Ureter (tissue), 1 donor: ENCODE data around the gene ESRRG. TPM values are rescaled to one million over a fixed set of nuclear protein-coding genes. Genes with fewer than 3 reads are reported as not detected.
"Not testable (repeated sequence)": the region's sequence is repeated elsewhere in the genome, so short reads cannot be mapped to it uniquely, and the experiment has no call there.

ENCODE experiments used
- DNase-seq: peaks from one replicate; pipeline ENCODE4 v3.0.0-alpha.2; 2020; ENCODE audit warnings: low spot score
- total RNA-seq: library from RNA; stranded (reverse); gene quantifications from one replicate; pipeline ENCODE4 v1.2.4, GENCODE V29; 2023
- donor health status: DM: yes; HTN: yes; CAD: no.

ESRRG gene
- total RNA-seq, 1 donor from 2014 or later = 6.8 TPM

- no peak for DNase-seq
Observed at GRCh38 chr1:216563087-216563486, 160.1 kb downstream of the ESRRG start.

GRCh38 chr1:216562383-216562782 is 160.8 kb downstream of the ESRRG start:
- no peak for DNase-seq

- DNase-seq = no peak
Observed at GRCh38 chr1:216560527-216560926, 162.7 kb downstream of the ESRRG start.

DNA sequence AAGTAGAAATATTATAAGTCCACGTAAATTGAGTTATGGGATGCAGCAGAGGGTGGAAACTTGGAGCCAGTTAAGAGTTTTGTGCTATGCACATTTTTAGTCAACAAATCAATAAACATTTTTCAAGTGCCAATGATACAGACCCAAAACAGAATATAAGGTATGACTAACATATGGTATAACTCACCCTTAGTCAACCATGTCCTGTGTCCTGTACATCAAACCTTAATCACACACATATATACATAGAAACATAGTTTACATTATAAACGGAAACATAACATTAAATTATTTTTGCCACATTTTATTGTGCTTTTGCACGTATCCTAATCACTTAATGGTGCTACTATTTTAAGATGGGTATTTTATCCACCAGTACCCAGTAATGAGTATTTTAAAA is 163.9 kb downstream of the ESRRG start:
- no peak for DNase-seq

GRCh38 chr1:216555653-216556052 is 167.6 kb downstream of the ESRRG start:
- no peak for DNase-seq

- no peak for DNase-seq
Observed at GRCh38 chr1:216554934-216555333, 168.3 kb downstream of the ESRRG start.

GRCh38 chr1:216553766-216554165 is 169.5 kb downstream of the ESRRG start:
- no peak for DNase-seq

GRCh38 chr1:216553040-216553439 is 170.2 kb downstream of the ESRRG start:
- DNase-seq = no peak

GRCh38 chr1:216549796-216550195 is 173.4 kb downstream of the ESRRG start:
- DNase-seq = no peak

DNA sequence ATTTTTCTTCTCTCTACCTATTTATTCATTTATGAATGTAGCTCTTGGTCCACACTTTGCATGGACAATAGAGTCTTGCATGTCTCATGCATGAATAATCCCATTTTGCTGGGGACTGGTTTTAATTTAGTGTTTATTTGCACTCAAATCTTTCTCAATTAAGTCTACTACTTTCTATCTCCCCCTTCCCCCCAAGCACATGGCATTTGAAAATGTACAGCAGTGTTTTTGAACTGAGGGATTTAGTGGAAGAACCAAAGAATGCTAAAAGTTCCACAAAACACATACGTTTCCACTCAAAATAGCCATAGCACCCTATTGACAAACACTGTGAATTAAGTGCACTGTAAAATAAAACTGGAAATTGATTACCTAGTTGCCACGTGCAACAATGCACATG is 180.5 kb downstream of the ESRRG start:
- DNase-seq = no peak

DNA sequence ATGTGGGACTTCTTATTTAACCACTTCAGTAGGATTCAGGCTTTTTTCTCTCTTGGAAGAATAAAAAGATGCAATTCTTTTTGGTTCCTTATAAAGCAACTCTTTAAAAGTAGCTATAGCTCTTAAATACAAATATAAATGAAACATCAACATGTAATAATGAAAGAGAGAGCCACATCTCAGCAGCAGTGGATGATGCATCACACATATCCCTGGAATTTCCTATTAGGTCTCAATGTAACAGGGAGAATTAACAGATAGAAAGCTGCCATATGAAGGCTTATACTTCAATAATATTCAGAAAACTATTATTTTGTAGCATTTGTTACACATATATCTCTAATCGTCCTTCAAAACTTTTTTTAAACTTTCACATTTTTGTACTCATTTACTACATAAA is 181.0 kb downstream of the ESRRG start:
- no peak for DNase-seq

DNA sequence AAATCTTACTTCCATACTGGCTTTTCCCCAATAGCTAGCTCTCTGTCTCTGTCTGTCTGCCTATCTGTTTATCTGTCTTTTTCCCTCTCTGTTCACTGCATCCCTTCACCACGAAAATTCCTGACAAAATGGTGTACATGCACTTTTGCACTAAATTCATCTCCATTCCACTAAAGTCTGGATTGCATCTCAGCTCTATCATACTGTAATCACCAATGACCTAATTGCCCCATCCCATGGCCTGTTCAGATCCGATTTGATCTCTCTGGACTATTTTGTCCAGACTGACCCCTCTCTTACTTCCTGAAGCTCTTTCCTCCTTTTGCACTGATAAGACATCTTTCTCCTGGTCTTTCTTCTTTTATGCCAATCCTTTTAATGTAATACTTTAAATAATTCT is 187.5 kb downstream of the ESRRG start:
- DNase-seq = no peak

GRCh38 chr1:216535059-216535458 is 188.2 kb downstream of the ESRRG start:
- no peak for DNase-seq

- no peak for DNase-seq
Observed at GRCh38 chr1:216533776-216534175, 189.5 kb downstream of the ESRRG start.

DNA sequence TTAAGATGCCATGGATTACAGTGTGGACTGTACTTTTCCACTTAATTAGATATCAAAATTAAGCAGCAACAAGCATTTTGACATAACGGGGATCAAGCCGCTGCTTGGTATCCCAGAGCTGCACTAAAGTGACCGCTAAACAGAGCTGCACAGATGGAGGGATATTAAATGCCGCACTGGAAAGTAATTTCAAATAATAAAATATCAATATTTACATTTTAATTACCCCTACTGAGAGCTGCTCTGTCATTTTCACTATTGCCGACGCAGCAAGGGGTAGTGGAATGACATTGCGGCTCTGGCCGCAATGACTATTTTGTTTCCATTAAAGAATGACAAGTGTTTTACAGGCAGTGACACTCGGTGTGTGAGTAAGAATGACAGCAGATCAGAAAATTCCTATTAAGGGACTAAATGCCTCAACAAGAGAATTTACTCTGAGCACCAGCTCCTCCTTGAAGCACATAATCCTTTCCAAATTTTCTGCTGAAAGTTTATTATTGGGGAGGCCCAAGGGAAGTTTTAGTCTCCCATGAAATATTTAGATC is 190.9 kb downstream of the ESRRG start:
- DNase-seq = no peak

- DNase-seq = no peak
Observed at GRCh38 chr1:216531263-216532239, 191.7 kb downstream of the ESRRG start.

DNA sequence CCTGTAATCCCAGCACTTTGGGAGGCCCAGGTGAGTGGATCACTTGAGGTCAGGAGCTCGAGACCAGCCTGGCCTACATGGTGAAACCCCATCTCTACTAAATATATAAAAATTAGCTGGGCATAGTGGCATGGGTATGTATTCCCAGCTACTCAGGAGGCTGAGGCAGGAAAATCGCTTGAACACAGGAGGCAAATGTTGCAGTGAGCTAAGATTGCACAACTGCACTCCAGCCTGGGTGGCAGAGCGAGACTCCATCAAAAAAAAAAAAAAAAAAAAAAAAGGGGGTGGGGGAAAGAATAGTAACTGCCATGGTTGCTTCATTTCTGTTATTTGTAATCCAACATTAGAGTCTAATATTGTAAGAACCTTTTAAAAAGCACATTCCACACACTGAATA is 193.4 kb downstream of the ESRRG start:
- DNase-seq = not testable (repeated sequence)

- no peak for DNase-seq
Observed at GRCh38 chr1:216528816-216529215, 194.4 kb downstream of the ESRRG start.

DNA sequence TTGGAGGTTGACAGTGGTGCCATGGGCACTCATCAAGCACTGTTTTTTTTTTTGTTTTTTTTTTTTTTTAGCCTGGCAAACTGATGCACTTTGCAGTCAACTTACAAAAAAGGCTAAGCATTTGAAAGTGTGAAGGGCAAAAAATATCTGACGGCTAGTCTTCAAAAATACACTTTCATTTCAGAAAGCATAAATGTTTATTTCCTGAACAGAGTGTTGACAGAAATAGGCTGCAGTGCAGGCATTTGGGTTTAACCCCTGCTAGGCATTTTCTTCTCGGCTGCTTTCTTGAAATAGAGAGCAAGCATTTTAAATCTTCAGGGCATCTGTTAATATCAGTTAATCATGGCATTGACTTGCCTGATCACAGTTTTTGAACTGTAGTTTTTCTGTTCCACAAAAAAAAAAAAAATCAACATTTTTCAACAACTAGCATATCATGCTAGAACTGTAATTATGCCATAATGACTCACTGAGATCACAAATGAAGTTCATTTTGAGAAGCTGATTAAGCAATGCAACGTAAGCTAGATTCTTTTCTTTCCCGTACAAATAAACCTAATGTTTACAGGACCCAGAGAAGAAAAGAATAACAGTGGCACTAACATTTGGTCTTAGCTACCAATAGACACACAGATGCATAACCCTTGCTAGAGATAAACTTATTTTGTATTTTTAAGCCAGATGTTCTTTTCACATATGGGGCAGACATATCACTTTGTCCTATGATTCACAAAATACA is 199.6 kb downstream of the ESRRG start:
- DNase-seq = no peak

- DNase-seq = no peak
Observed at GRCh38 chr1:216523043-216523442, 200.2 kb downstream of the ESRRG start.

DNA sequence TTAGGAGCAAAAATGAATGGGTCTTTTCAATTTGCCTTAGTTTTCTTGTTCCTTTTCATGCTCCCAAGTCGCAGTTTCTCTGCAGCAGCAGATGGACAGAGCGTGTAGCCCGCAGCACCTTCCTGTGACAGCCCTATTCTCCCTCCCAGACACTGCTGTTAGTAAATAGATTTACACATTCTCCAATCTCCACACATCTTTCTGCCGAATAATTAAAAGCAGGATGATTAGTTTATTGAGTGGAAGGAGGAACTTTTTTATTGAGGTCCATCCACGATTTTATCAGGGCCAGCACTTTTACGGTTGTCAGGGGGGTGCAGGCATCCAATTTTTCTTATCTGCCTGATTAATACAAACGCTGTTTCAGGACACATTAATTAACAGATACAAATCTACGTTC is 201.8 kb downstream of the ESRRG start:
- DNase-seq = no peak

DNA sequence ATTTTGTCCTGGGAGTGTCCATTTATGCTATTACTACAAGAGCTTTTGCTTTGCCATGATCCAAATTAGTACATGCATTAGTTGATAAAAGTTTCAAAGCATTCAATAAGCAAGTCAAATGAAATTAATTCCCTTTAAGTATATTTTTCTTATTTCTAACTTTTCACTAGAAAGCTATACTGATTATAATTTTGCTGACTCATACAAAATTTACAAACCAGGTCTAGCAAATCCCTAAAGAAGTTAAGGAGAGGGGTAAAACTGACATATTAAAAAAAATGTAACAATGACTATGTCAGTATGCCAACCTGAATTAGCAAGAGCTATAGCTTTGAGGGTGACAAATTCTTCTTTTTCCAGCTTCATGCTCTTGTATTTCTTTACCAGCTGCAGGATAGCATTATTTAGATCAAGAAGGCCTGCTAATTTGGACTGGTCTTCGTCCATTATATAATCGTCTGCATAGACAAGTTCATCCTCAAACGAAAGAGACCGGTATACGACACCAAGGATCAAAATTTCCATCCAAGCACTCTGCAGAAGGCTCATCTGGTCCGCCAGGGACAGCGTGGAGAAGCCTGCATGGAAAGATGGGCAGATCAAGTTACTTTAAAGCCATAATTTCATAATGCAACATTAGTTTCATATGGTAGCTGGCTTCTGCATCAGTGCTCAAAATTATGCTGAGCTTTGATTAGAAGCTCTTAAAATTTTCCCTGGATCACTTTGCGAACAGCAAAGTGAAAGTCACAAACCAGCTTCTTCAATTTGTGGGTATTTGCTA is 204.2 kb downstream of the ESRRG start:
- no peak for DNase-seq
